Activated T-cell treated with anti-CD3 and anti-CD28 coated beads, Interleukin-2, amount 50 U/mL, for 72 hours (primary cell): ENCODE data around the gene TNFRSF18. TPM values are rescaled to one million over a fixed set of nuclear protein-coding genes. Genes with fewer than 3 reads are reported as not detected.

Experiments used
- ATAC-seq, 2 donors: fragments of 150-1000 bp; cut with Tn5 transposase; replicated peaks in 1 of 2; 2 replicates each; pipeline ENCODE4 v1.10.0; 2021; ENCODE audit warnings: moderate library complexity in 2 of 2, mild to moderate bottlenecking in 1 of 2
- DNase-seq, 2 donors: peaks; one replicate each; pipeline ENCODE4 v3.0.0; 2021 to 2022; ENCODE audit warnings: mixed read lengths in 1 of 2
- H3K27ac Mint-ChIP-seq: one replicate; pipeline ENCODE4 v1.8.0; 2022; ENCODE audit warnings: mild to moderate bottlenecking, moderate library complexity, mixed read lengths
- H3K27me3 Mint-ChIP-seq: one replicate; pipeline ENCODE4 v1.8.0; 2022; ENCODE audit warnings: low read depth, mixed read lengths
- H3K36me3 Mint-ChIP-seq, 2 donors: one replicate each; pipeline ENCODE4 v1.8.0; 2022; ENCODE audit warnings: mixed read lengths in 2 of 2, mild to moderate bottlenecking in 1 of 2; ENCODE audit not compliant: insufficient read depth in 2 of 2
- H3K4me1 Mint-ChIP-seq: one replicate; pipeline ENCODE4 v1.8.0; 2022; ENCODE audit warnings: low read depth, mixed read lengths
- H3K4me3 Mint-ChIP-seq, 2 donors: one replicate each; pipeline ENCODE4 v1.8.0; 2022; ENCODE audit warnings: mild to moderate bottlenecking in 2 of 2, mixed read lengths in 2 of 2, moderate library complexity in 2 of 2
- H3K9me3 Mint-ChIP-seq, 2 donors: one replicate each; pipeline ENCODE4 v1.8.0; 2022; ENCODE audit warnings: mixed read lengths in 2 of 2
- total RNA-seq, 2 donors: library from RNA; stranded (reverse); gene quantifications; one replicate each; pipeline ENCODE4 v1.2.3, GENCODE V29; 2022

TNFRSF18 gene
- total RNA-seq, 2 donors from 2014 or later, result 245 to 324 TPM

DNA sequence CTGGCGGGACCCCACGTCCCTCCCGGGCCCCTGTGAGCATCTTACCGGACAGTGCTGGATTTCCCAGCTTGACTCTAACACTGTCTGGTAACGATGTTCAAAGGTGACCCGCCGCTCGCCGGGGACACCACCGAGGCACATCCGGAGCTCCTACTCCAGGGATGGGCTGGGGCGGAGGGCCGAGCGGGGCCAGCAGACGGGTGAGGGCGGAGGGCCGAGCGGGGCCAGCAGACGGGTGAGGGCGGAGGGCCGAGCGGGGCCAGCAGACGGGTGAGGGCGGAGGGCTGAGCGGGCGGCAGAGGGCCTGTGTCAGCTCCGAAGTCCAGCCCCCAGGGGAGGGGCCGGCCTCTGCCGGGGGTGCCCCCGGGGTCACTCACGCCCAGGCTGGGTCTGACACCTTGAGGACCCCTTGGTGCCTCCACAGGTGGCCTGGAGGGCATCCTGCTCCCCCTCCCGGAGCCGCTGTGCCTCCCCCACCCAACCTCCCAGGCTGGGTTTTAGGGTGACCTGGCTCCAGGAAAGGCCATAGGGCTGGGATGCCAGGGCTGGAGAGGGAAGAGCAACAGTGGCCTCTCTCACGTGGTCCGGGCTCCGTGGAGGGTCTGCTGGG is 38.4 kb downstream of the TNFRSF18 start:
- H3K4me1 Mint-ChIP-seq, result peaks cover 12% of the 10 kb centered on the region
- DNase-seq, result no peak
- H3K27ac Mint-ChIP-seq, result no peak overlapping the region
- peaks cover 6% of the 10 kb centered on the region for H3K27me3 Mint-ChIP-seq
- H3K9me3 Mint-ChIP-seq, result no peaks in the 10 kb centered on the region
- no peak overlapping the region for H3K4me3 Mint-ChIP-seq
- H3K36me3 Mint-ChIP-seq, result no peaks in the 10 kb centered on the region
- ATAC-seq, result no peak

DNA sequence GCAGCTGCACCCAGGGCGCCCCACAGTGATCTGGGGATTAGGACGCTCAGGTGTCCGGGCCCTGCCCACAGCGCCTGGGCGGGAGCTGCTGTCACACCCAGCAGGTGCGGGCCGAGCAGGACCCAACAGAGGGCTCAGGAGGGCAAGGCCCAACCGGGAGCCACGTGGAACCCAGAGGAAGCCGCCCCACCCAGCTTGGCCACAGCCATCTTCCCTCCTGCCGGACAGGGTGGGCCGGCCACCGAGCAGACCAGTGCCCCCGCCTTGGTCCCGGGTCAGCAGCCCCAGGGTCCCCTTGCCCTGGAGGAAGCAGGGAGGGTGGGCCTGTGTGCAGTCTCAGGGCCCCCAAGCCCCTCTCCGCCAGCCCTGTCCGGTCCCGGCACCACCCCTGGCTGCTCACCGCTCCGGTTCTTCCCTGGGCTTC is 39.0 kb downstream of the TNFRSF18 start:
- peaks cover 6% of the 10 kb centered on the region for H3K27me3 Mint-ChIP-seq
- H3K27ac Mint-ChIP-seq, result no peak overlapping the region
- H3K9me3 Mint-ChIP-seq, result no peaks in the 10 kb centered on the region
- no peak overlapping the region for H3K4me3 Mint-ChIP-seq
- ATAC-seq (no peak), DNase-seq (no peak)
- no peaks in the 10 kb centered on the region for H3K36me3 Mint-ChIP-seq
- H3K4me1 Mint-ChIP-seq, result peaks cover 11% of the 10 kb centered on the region

DNA sequence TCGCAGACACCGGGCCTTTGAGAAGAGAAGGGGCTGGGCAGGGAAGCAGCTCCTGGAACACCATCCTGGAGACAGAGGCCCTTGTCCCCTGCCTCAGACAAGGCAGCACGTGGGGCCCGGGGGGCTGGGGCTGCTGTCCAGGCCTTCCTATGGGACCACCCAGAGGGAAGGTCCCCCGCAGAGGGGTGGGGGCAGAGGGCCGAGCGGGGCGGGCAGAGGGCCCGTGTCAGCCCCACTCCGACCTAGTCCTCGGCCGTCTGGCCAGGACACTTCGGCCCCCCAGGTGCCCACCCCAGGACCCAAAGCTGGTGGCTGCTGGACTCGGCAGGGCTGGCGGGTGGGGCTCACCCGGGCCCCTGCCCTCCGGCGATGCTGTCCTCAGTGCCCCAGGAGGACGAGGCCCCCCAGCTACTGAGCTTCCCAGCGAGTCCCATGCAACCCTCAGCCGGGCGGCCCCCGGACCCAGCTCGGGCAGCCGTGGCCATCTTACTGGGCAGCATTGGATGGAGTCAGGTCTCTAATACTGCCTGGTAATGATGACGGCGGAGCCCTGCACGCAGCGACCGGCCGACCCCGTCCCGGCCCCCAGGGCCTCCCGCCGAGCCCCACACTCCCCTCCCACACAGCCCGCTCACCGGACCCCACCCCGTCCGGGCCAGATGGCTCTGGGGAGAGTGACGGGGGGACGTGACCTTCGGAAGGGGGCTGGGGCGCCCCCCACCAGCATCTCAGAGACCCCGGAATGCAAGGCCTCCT is 39.6 kb downstream of the TNFRSF18 start:
- Mint-ChIP-seq H3K4me1 (peaks cover 5% of the 10 kb centered on the region), H3K27ac (no peak overlapping the region), H3K36me3 (no peaks in the 10 kb centered on the region), H3K4me3 (no peak overlapping the region), H3K27me3 (peaks cover 6% of the 10 kb centered on the region), H3K9me3 (no peaks in the 10 kb centered on the region)
- ATAC-seq (no peak), DNase-seq (no peak)

DNA sequence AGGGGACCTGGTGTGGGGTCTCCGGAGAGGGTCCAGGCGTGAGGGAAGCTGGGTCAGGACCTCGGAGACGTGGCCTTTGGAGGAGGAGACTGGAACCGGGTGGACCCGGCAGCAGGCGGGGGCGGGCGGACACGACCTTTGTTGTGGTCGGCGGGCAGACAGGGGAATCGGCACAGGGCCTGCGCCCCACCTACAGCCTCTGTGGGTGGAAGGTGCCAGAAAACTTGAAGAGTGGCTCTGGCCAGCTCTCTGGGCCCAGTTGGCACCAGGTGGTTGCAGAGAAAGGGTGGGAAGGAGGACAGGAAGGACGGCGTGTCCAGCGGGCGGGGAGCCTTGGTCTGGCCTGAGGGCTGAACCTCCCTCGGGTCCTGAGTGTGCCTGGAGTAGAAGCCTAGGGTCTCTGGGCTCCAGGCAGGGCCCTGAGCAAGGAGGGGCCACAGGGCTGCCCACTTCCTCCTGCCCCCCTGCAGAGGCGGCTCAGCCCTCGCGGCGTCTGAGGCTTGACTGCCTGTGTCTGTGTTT is 40.4 kb downstream of the TNFRSF18 start:
- ATAC-seq, result no peak
- no peaks in the 10 kb centered on the region for H3K9me3 Mint-ChIP-seq

DNA sequence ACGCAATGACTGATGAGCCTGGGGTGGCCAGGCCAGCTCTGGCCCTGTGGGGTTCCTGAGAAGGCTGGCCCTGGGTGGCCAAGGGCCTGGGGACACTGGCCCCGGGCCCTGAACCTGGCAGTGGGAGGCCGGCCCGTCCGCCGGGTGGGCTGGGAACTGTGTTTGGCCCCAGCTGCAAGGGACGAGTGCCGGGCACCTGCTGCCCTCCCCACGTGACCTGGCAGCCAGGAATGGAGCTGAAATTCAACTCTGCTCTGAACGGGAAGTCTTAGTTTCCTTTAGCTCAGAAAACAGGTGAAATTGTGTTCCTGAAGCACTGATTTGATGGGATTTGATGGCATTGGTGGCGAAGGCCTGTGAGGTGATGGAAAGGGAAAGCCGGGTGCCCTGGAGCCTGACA is 40.9 kb downstream of the TNFRSF18 start:
- H3K4me3 Mint-ChIP-seq, result no peak overlapping the region
- H3K9me3 Mint-ChIP-seq, result no peaks in the 10 kb centered on the region
- no peaks in the 10 kb centered on the region for H3K36me3 Mint-ChIP-seq
- H3K4me1 Mint-ChIP-seq, result peaks cover 5% of the 10 kb centered on the region
- no peak for DNase-seq
- H3K27ac Mint-ChIP-seq, result no peak overlapping the region
- ATAC-seq, result no peak
- peaks cover 6% of the 10 kb centered on the region for H3K27me3 Mint-ChIP-seq

More for the DNA sequence above, 40.4 kb downstream of the TNFRSF18 start:
- Mint-ChIP-seq H3K4me1 (peaks cover 5% of the 10 kb centered on the region), H3K36me3 (no peaks in the 10 kb centered on the region), H3K27me3 (peaks cover 6% of the 10 kb centered on the region), H3K4me3 (no peak overlapping the region), H3K27ac (no peak overlapping the region)
- no peak for DNase-seq

DNA sequence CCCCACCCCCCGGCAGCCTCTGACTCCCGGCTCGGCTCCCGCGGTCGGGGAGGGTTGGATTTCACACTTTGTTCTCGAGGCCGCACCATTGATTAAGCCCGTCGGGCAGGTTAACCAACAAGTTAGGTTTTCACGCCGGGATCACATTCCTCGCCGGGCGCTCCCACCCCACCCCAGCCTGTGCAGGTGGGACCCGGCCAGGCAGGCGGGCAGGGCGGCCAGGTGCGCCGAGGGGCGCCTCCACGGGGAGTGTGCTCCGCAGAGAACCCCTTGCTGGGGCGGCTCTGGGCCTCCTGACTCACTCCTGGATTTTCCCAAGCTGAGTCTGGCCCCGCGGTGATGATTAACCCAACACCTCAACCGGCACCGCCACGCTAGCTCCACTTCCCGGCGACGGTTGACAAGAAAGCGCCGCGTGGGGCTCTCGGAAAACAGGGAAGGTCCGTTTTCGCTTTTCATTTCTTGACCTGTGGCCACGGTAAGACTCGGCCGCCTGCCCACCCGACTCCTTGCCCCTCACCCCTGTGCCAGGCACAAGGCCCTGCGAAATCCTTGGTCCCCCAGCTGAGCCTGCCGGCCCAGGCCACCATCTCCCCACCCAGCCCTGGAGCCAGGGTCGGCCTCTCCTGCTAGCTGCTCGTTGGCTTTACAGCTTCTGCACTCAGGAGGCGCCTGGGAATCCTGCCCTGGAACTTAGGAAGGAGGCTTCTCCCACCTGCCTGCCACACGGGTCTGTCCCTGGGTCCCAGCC is 41.5 kb downstream of the TNFRSF18 start:
- Mint-ChIP-seq H3K4me1 (peaks cover under 1% of the 10 kb centered on the region), H3K27ac (no peak overlapping the region), H3K9me3 (no peaks in the 10 kb centered on the region), H3K27me3 (peaks cover under 1% of the 10 kb centered on the region), H3K36me3 (no peaks in the 10 kb centered on the region), H3K4me3 (no peak overlapping the region)
- ATAC-seq (no peak), DNase-seq (no peak)

DNA sequence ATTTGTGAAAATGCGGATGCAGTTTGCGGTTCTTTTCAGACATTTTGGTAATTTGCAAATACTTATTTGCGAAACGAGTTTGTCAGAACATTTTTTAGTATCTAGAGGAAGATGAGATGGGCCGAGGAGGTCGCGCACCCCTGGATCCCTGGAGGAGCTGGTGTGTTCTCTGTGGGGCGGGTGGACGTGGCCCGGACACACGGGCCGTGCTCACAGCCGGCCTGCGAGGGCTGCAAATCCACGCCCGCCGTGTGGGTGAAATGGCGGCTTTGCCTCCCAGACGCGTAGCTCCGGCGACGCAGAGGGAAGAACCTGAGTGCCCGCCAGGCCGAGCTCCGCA is 42.1 kb downstream of the TNFRSF18 start:
- no peak overlapping the region for H3K27ac Mint-ChIP-seq

DNA sequence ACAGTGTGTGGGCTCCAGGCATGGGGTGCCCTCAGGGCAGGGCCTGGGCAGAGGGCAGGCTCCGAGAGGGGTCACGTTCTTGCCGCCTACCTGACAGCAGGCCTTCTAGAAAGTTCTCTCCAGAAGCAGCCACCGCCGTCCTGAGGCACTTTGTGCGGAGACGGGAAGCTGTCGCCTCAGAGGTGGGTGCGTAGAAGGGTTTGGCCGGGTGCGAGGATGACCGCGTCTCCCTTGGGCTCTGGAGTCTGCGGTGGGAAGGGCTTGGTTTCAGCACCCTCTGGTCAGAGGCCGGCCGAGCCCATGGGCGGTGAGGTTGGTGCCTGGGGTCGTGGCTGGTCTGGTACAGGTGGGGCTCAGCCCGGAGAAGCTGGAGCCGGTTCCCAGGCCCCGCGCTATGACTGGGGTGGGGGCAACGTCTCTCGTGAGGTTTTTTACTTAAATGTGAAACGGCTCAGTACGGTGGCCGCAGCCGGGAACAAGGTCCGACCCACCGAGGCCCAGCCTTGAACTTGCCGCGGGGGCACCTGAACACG is 42.8 kb downstream of the TNFRSF18 start:
- H3K27ac Mint-ChIP-seq, result no peak overlapping the region
- no peaks in the 10 kb centered on the region for H3K27me3 Mint-ChIP-seq
- ATAC-seq, result no peak
- H3K4me1 Mint-ChIP-seq, result no peaks in the 10 kb centered on the region
- no peaks in the 10 kb centered on the region for H3K9me3 Mint-ChIP-seq
- no peaks in the 10 kb centered on the region for H3K36me3 Mint-ChIP-seq
- H3K4me3 Mint-ChIP-seq, result no peak overlapping the region
- DNase-seq, result no peak

More for the DNA sequence above, 42.1 kb downstream of the TNFRSF18 start:
- Mint-ChIP-seq H3K36me3 (no peaks in the 10 kb centered on the region), H3K27me3 (no peaks in the 10 kb centered on the region), H3K9me3 (no peaks in the 10 kb centered on the region), H3K4me3 (no peak overlapping the region), H3K4me1 (no peaks in the 10 kb centered on the region)
- DNase-seq (no peak), ATAC-seq (no peak)

DNA sequence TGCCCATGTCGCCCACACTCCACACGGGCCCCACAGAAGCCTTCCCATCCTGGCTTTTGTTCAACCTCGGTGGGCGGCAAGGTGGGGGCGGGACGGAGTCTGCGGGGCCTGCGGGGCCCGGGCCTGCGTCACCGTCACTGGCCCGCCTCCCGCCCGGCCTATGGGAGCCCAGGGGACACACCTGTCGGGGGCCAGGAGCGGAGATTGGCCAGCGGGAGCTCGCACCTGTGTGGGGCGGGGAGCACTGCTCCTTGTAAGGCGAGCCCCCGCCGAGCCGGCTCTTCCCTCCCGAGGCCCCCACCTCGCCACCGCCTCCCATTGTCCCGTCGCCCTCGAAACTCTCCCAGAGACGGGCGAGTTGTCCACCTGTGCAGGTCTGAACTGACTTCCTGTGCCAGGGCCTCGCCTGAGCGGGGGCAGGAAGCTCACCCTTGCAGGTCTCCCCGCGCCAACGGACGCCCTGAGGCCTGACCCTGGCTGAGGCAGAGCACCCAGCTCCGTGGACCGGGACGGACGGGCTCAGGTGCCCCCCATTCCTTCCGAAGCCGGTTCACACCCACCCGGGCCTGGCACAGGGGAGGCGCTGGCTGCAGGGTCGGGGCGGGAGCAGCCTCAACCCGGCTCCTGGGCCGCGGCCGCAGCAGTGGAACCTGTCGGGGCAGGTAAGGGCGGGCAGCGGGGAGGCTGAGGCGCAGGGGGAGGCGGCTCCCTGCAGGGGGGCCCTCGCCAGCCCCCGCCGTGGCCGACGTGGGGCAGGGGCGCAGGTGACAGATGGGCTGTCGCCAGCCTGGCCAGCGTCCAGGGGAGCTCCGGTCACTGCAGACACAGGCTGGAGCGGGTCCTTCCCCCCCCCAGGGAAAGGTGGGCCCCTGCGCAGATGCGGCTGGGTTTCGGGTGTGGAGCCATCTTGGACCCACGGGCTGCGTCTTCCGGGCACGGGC is 43.5 kb downstream of the TNFRSF18 start:
- ATAC-seq, result no peak
- Mint-ChIP-seq H3K27ac (no peak overlapping the region), H3K9me3 (no peaks in the 10 kb centered on the region), H3K4me3 (no peak overlapping the region), H3K4me1 (no peaks in the 10 kb centered on the region), H3K36me3 (no peaks in the 10 kb centered on the region), H3K27me3 (no peaks in the 10 kb centered on the region)
- DNase-seq, result no peak

DNA sequence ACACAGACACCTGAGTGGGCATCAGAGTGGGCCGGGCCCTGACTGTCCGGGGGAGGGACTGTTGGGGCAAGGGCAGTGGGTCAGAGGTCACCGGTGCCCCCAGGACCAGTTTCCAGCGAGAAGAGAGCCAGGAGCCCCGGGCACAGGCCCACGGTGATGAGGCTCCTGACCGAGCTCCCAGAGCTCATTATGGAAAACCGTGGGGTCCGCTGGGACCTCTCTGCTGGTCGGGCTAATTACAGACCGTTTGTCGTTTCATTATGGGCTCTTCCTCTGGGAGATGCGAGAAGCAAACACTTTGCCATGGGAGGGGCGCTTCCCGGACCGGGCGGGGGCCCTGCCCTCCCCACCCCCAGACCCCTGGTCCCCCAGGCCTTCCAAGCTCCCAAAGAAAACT is 44.7 kb downstream of the TNFRSF18 start:
- DNase-seq (no peak), ATAC-seq (no peak)
- Mint-ChIP-seq H3K36me3 (no peaks in the 10 kb centered on the region), H3K27ac (no peak overlapping the region), H3K27me3 (no peaks in the 10 kb centered on the region), H3K9me3 (no peaks in the 10 kb centered on the region), H3K4me3 (no peak overlapping the region), H3K4me1 (no peaks in the 10 kb centered on the region)

DNA sequence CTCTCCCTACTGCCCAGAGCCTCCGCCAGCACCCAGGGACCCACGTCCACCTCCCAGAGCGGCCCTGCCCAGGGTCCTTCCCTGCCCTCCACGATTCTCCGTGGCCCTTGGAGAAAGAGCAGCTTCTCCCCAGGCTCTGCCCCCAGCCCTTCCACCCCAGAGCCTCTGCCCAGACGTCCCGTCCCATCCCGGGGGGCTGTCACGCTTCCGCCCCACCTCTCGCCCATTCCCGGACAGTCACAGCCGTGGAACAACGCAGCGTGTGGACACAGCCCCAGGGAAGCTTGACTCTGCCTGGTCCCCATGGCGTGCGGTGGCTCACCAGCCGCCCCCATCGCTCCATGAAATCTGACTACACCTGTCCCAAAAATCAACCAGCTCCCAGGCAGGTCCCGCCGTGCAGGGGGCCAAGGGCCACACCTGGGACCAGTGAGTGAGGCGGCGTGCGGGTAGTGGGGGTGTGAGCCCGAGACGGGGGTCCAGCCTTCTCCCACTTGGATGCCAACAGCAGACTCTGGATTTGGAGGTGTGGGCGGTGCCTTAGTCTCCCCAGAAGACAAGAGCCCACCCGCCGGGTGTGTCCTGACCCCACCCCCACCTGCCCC is 45.2 kb downstream of the TNFRSF18 start:
- Mint-ChIP-seq H3K27me3 (no peaks in the 10 kb centered on the region), H3K27ac (no peak overlapping the region), H3K9me3 (no peaks in the 10 kb centered on the region), H3K4me3 (no peak overlapping the region), H3K4me1 (no peaks in the 10 kb centered on the region), H3K36me3 (no peaks in the 10 kb centered on the region)
- no peak for DNase-seq
- ATAC-seq, result no peak

DNA sequence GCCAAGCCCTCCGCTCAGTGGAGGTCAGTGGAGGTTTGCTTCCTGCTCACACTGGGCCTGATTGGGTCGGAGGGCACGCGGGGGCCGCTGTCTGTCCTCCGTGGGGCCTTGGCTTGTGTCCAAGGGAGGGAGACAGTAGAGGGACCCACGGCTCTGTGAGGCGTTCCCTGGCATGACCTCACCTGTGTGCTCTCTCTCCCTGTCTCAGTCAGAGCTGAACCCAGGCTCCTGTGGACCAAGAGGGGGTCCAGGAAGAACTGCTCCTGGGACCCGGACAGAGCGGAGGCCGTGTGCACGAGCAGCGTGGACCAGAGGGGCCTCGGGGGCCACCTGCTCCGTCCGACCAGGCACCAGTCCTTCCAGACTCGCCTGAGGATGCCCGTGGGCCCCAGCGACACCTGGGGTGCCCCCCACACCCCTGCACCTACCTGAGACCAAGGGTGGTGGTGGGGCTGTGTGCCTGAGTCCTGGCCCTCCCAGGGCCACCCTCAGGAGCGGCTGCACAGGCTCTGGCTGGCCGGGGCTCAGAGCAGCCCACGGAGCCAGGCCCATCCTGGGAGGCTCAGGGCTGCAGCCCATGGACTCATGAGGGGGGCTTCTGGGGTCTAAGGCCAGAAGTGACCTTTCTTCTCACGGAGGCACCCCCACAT is 46.0 kb downstream of the TNFRSF18 start:
- no peak for DNase-seq
- H3K4me3 Mint-ChIP-seq, result no peak overlapping the region
- H3K27me3 Mint-ChIP-seq, result no peaks in the 10 kb centered on the region
- H3K27ac Mint-ChIP-seq, result no peak overlapping the region
- ATAC-seq, result no peak
- no peaks in the 10 kb centered on the region for H3K36me3 Mint-ChIP-seq
- H3K9me3 Mint-ChIP-seq, result no peaks in the 10 kb centered on the region
- no peaks in the 10 kb centered on the region for H3K4me1 Mint-ChIP-seq
